ENCODE data around the gene EPHA2.

The EPHA2 gene

GRCh38 chr1:16112596-16113555 lies 43.0 kb downstream of the EPHA2 start:
- Histone ChIP-seq H3K4me3 (ENCODE audit: low read depth in 1 of 2, low read length in 2 of 2) (no peak overlapping the region), H4K20me1 (ENCODE audit: insufficient read depth, low read length) (no peaks in the 10 kb centered on the region), H3K9me3 (ENCODE audit: insufficient read depth, low read length, severe bottlenecking) (no peaks in the 10 kb centered on the region), H2AFZ (ENCODE audit: low read depth, low read length) (no peak overlapping the region), H3K4me2 (ENCODE audit: insufficient read depth, low read length) (no peak overlapping the region), H3K27ac (ENCODE audit: low read length) (no peak overlapping the region), H3K79me2 (ENCODE audit: insufficient read depth, low read length) (no peaks in the 10 kb centered on the region), H3K36me3 (ENCODE audit: insufficient read depth, low read length) (no peaks in the 10 kb centered on the region), H3K27me3 (ENCODE audit: insufficient read depth, low read length, poor library complexity) (peaks cover 2% of the 10 kb centered on the region), H3K4me1 (ENCODE audit: insufficient read depth, low read length) (no peaks in the 10 kb centered on the region), H3K9ac (ENCODE audit: low read depth, low read length) (no peak overlapping the region)
- TF ChIP-seq CTCF (IDR thresholded peaks at IDR 0.05; ENCODE audit: borderline replicate concordance, extremely low read depth, low read length, poor library complexity, severe bottlenecking): no peak
- TF ChIP-seq EZH2 (IDR thresholded peaks at IDR 0.05; ENCODE audit: borderline replicate concordance, low read depth, low read length, severe bottlenecking): no peak
- ATAC-seq (ENCODE audit: insufficient read depth, low read depth): no peak
- no peak for DNase-seq

- Histone ChIP-seq H3K4me2 (ENCODE audit: insufficient read depth, low read length) (no peak overlapping the region), H3K9me3 (ENCODE audit: insufficient read depth, low read length, severe bottlenecking) (no peaks in the 10 kb centered on the region), H3K9ac (ENCODE audit: low read depth, low read length) (no peak overlapping the region), H3K79me2 (ENCODE audit: insufficient read depth, low read length) (no peaks in the 10 kb centered on the region), H3K4me3 (ENCODE audit: low read depth in 1 of 2, low read length in 2 of 2) (no peak overlapping the region), H3K4me1 (ENCODE audit: insufficient read depth, low read length) (no peaks in the 10 kb centered on the region), H3K27me3 (ENCODE audit: insufficient read depth, low read length, poor library complexity) (peaks cover 2% of the 10 kb centered on the region), H4K20me1 (ENCODE audit: insufficient read depth, low read length) (no peaks in the 10 kb centered on the region), H3K27ac (ENCODE audit: low read length) (no peak overlapping the region), H2AFZ (ENCODE audit: low read depth, low read length) (no peak overlapping the region), H3K36me3 (ENCODE audit: insufficient read depth, low read length) (no peaks in the 10 kb centered on the region)
- no peak for DNase-seq
- TF ChIP-seq EZH2 (IDR thresholded peaks at IDR 0.05; ENCODE audit: borderline replicate concordance, low read depth, low read length, severe bottlenecking): no peak
- no peak for TF ChIP-seq CTCF (IDR thresholded peaks at IDR 0.05; ENCODE audit: borderline replicate concordance, extremely low read depth, low read length, poor library complexity, severe bottlenecking)
- ATAC-seq (ENCODE audit: insufficient read depth, low read depth): no peak
Measured at GRCh38 chr1:16111771-16112595, 43.9 kb downstream of the EPHA2 start.

GRCh38 chr1:16110884-16111283 lies 45.0 kb downstream of the EPHA2 start:
- H3K79me2 ChIP-seq (ENCODE audit: insufficient read depth, low read length): no peaks in the 10 kb centered on the region
- no peaks in the 10 kb centered on the region for H3K4me1 ChIP-seq (ENCODE audit: insufficient read depth, low read length)
- H3K4me2 ChIP-seq (ENCODE audit: insufficient read depth, low read length): no peak overlapping the region
- H2AFZ ChIP-seq (ENCODE audit: low read depth, low read length): no peak overlapping the region
- H3K27ac ChIP-seq (ENCODE audit: low read length): no peak overlapping the region
- no peaks in the 10 kb centered on the region for H3K36me3 ChIP-seq (ENCODE audit: insufficient read depth, low read length)
- H3K4me3 ChIP-seq (ENCODE audit: low read depth in 1 of 2, low read length in 2 of 2): no peak overlapping the region
- ATAC-seq (ENCODE audit: insufficient read depth, low read depth) (no peak), DNase-seq (no peak)
- H3K9ac ChIP-seq (ENCODE audit: low read depth, low read length): no peak overlapping the region
- no peaks in the 10 kb centered on the region for H3K9me3 ChIP-seq (ENCODE audit: insufficient read depth, low read length, severe bottlenecking)
- no peaks in the 10 kb centered on the region for H4K20me1 ChIP-seq (ENCODE audit: insufficient read depth, low read length)
- TF ChIP-seq EZH2 (IDR thresholded peaks at IDR 0.05; ENCODE audit: borderline replicate concordance, low read depth, low read length, severe bottlenecking): no peak
- no peak for TF ChIP-seq CTCF (IDR thresholded peaks at IDR 0.05; ENCODE audit: borderline replicate concordance, extremely low read depth, low read length, poor library complexity, severe bottlenecking)
- H3K27me3 ChIP-seq (ENCODE audit: insufficient read depth, low read length, poor library complexity): peaks cover 2% of the 10 kb centered on the region

All from DND-41 (cell line).